ENCODE data around the gene ADGRG7.

The ADGRG7 gene

GRCh38 chr3:100697723-100698285 is 88.4 kb downstream of the ADGRG7 start:
- TF ChIP-seq CTCF (IDR thresholded peaks at IDR 0.05; ENCODE audit: low read depth, low read length, missing control alignments): no peak
- no peak for DNase-seq (ENCODE audit: extremely low read depth, low read depth)
- H3K4me3 ChIP-seq (replicated peaks; ENCODE audit: low read depth, low read length): no peak overlapping the region

GRCh38 chr3:100698736-100699135 is 89.3 kb downstream of the ADGRG7 start:
- TF ChIP-seq CTCF (IDR thresholded peaks at IDR 0.05; ENCODE audit: low read depth, low read length, missing control alignments): no peak
- no peak overlapping the region for H3K4me3 ChIP-seq (replicated peaks; ENCODE audit: low read depth, low read length)
- no peak for DNase-seq (ENCODE audit: extremely low read depth, low read depth)

- no peak for DNase-seq (ENCODE audit: extremely low read depth, low read depth)
- no peak overlapping the region for H3K4me3 ChIP-seq (replicated peaks; ENCODE audit: low read depth, low read length)
- TF ChIP-seq CTCF (IDR thresholded peaks at IDR 0.05; ENCODE audit: low read depth, low read length, missing control alignments): no peak
Measured at GRCh38 chr3:100700708-100701107, 91.3 kb downstream of the ADGRG7 start.

- DNase-seq (ENCODE audit: extremely low read depth, low read depth): no peak
- no peak for TF ChIP-seq CTCF (IDR thresholded peaks at IDR 0.05; ENCODE audit: low read depth, low read length, missing control alignments)
- no peak overlapping the region for H3K4me3 ChIP-seq (replicated peaks; ENCODE audit: low read depth, low read length)
Measured at GRCh38 chr3:100702082-100702979, 92.9 kb downstream of the ADGRG7 start.

- no peak for TF ChIP-seq CTCF (IDR thresholded peaks at IDR 0.05; ENCODE audit: low read depth, low read length, missing control alignments)
- no peak for DNase-seq (ENCODE audit: extremely low read depth, low read depth)
- no peak overlapping the region for H3K4me3 ChIP-seq (replicated peaks; ENCODE audit: low read depth, low read length)
Measured at GRCh38 chr3:100702980-100703345, 93.6 kb downstream of the ADGRG7 start.

- DNase-seq (ENCODE audit: extremely low read depth, low read depth): no peak
- H3K4me3 ChIP-seq (replicated peaks; ENCODE audit: low read depth, low read length): no peak overlapping the region
- no peak for TF ChIP-seq CTCF (IDR thresholded peaks at IDR 0.05; ENCODE audit: low read depth, low read length, missing control alignments)
Measured at GRCh38 chr3:100703865-100704264, 94.5 kb downstream of the ADGRG7 start.

Data from HFF-Myc (cell line).